ENCODE results near the gene DCC.

The DCC gene

DNA sequence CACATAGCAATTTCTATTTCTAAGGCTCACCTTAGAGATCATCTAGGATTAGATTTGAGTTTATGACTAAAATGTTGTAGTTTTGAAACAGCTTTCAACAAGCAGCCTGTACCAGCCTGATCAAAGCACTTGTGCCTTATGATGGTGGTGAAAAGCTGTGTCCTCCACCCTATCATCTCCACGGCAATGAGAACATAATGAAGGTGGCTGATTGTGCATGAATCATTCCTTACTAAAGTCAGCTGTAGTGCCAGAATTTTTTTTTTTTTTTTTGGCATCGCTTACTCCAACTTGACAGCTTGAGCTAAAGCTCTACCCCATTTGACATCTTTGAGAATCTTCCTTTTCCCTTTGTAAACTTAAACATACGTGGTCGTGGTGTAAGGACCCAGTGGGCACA is 86.0 kb downstream of the DCC start:
- peak; percentile 12 for DNase-seq

DNA sequence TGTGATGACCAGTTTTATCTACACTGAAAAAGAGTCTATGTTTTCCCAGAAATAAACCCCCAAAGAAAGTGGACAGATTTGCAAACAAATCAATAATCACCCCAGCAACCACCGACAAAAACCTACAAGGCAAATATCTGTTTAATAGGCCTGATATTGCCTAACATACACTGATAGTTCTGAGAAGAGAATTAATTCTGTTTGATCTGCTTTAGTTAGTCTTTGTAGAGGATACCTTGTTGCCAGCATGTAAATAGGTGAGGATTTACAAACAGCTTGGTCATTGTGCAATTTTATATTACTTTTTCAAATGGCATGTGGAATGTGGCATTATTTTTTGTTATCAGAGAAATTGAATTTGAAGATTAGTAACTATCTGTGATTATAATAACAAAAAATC is 86.5 kb downstream of the DCC start:
- no peak for DNase-seq

DNA sequence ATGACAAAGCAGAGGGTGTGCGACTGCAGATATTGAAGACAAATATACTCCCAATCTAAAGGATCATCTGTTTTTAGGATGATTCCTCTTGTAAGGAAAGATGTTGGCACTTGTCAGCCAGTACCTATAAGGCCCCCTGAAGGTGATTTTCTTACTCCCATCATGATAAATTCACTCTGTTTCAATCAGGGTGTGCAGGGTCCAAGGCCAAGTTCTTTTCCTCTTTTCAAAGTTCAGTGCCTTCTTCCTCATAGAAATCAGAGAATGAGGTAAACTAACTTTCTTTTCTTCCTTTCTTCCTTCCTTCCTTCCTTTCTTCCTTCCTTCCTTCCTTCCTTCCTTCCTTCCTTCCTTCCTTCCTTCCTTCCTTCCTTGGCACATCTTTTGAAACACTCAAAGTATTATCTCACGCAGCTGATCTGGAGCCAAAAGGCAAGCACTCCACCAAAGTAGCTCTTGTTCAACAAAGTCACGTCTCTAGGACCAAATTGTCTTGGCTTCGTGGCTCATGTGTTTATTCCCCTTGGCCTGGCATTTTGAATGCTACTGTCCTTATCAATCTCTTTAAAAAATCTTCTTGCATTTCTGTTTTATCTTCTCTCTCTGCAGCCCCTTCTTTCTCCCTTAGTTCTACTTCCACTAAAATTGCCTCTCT is 87.7 kb downstream of the DCC start:
- DNase-seq, result no peak

DNA sequence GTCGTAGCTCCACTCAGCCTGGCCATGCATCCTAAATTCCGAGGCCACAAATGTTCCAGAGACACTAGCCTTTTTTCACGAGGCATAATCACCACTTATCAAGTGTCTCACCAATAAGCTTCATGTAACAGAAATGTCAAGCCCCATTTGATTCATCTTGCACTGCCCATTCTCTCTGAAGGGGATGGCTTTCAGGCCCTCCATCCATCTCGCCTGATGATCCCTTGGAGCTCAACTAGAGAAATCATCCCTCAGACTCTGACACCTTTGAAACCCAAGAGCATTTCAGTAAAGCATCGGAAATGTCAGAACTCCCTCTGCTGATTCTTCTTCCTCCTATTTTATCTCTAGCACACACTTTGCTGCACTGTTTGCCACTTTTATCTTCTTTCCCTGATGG is 91.7 kb downstream of the DCC start:
- DNase-seq, result no peak

DNA sequence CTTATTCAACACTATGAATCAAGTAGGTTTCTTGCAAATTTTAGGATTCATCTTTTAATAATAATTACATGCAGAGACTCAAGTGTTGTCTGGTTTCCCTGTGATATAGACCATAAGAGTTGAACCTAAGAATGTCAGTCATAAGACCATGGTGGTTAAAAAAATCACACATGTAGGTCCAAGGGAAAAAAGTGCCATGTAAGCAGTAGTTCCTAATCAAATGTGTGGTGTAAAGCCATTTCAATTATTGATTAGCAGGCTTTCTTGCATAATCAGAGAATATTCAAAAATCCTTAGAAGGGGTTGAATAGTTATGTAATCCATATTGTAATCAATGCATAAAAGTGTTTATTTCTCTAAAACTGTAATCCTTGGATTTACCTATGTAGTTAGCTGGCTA is 93.8 kb downstream of the DCC start:
- DNase-seq, result no peak

DNA sequence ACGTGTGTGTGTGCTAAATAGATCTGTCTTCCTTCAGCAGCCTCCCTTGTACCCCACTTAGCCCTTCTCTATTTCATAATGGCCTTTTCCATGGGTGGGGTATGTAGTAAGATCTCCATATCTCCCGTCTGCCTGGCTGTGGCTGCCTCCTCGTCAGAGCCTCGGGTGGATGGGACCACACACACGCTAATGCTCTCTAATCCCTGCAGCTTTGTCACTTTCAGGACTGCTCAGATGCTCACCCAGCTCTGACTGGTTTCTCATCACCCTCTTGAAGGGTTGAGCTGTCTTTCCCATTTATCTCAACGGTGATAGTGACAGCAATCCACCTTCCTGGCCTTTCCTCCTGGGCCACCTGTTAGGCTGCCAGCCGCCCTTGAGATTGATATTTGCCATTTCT is 95.3 kb downstream of the DCC start:
- no peak for DNase-seq

DNA sequence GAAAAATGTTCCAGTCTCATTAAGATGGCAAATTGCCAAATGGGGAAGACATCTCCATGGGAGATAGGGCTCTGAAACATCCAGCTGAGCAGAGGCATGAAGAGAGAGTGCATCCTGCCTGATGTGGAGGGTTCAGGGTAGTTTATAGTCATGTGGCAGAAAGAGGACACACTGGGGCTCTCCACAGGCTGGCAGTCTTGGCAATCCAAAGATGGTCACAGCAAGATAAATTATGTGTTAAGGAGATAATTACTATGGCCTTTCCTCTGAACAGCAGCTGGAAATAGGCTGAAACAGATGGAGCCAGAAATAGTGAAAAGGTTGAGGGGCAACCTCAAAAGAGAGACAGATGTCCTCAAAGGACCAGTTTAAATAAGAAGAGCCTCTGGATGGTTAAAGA is 97.2 kb downstream of the DCC start:
- DNase-seq, result no peak

DNA sequence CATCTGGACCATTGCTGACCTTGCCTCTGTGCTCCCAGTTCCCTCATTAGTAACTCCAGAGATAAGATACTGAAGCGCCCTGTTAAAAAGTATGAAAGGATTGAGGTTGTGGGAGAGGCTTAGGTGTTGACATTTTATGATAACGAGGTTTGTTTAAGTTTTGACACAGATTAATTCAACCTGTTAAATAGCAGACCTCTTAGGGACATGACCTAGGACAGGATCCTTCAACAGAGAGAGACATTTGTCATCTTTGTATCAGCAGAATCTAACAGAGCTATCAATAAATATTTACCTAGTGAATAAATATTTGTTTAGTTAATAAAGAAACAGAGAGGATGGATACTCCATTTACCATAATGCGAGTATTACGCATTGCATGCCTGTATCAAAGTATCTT is 99.5 kb downstream of the DCC start:
- peak; percentile 67 for DNase-seq

DNA sequence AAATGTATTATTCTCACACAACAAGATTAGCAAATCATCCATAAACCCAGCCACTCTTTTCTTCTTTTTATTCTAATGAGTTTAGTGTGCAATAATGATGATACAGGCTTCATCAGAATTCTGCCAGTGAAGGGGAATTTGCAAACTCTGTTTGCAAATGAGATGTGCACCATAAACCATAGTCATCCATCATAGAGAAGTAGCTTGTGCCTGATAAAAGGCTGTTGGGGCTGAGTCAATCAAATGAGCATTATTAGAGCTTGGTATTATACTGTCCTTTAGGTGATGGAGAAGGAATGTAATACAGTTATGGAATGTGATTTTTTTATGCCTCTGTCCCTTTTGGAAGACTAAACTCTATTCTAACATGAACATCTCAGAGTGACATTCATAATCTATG is 101.8 kb downstream of the DCC start:
- no peak for DNase-seq

DNA sequence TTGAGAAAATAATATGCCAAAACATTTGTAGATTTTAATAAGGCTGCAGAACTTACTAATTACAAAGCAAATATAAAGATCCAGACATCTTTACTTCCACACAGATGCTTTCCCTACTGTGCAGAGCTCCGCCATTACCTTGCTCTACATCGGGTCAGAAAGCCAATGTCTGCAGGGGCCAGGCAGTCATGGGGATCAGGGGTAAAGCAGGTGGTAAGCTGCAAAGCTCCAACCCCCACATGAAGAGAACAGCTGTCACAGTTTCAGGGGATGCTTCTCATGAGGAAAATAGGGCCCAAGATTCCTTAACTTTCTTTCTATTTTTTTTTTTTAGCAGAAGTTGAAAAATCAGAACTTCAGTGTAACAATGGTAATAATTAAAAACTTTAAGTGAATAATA is 102.7 kb downstream of the DCC start:
- no peak for DNase-seq

DNA sequence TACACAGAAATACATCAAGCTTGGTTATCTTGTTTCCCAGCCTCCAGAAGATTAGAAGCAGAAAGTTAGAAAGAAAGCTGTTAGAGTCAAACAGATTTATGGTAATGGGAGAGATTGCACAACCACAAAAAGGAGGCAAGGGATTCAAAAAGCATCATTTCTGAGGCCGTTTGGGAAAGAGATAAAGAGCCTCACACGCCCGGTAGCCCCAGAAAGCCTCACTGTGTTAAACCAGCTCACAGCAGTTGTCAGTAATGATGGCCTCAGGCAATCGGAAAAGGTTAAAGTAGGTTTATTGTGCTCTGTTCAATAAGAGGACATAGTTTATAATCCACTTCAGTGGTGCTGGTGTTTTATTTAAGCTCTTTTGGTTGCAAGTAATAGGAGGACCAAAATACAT is 111.3 kb downstream of the DCC start:
- peak; percentile 39 for DNase-seq

DNA sequence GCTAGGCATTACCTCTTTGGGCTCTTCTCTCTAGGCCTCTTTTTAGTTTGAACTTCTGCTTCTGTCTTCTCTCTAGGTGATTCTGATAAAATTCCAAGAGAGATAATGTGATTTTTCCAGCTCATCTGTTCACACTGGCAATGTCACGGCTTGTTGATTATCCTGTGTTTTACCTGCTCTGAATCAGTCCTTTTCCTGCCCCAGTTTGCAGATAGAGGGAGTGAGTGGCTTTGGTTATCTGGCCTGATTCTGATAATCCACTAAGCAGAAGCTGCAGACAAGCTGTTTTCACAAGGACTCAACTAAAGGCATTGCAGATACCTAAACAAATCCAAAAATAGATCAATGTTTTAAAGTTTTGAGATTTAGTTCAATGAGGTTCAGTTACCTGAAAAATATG is 111.9 kb downstream of the DCC start:
- DNase-seq, result no peak

DNA sequence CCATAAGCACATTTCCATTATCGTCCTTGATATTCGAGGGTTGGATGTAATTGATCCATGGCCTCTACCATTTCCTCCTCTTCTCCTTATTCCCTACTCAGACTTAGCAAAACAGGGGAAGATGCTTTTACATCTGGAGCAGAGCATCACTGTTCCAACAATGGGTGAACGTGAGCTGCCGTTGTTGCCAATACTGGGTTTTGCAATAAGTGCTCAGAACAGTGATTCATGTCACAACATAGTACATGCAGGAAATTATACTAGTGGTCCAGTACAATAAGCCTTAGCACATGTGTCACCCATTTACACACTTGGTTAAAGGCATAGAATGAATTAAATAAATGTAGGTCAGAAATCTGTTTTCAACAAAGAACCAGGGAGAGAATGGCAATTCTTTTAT is 112.4 kb downstream of the DCC start:
- no peak for DNase-seq

DNA sequence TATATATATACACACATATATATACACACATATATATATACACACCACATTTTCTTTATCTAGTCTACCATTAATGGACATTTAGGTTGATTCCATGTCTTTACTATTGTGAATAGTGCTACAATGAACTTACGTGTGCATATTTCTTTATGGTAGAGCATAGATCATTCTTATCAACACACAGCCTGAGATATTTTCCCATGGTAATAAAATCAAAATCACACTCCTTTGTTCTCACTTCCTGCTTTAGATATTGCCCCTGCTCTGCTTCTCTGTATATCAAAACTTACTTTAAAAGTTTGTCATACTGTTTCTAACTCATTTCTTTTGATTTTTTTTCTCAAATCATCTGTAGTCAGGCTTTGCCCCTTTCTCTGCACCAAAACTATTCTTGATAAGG is 119.9 kb downstream of the DCC start:
- DNase-seq, result no peak

DNA sequence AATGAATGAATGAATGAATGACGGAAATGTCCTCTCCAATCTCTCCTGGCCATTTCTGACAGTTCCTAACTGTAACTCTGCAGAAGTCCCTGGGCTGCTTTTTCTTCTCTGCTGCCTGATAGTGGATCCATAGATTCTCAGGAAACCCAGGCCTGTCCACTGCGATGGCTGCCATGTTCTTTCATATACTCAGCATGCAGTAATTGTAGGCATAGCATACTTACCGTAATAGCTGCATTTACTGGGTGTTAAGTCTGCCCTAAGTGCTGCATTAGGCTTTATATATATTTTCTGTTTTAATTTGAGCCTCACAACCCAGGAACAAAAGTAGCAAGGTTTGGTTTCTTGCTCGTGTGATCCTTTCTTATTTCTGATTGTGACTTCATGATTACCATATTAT is 122.9 kb downstream of the DCC start:
- no peak for DNase-seq

DNA sequence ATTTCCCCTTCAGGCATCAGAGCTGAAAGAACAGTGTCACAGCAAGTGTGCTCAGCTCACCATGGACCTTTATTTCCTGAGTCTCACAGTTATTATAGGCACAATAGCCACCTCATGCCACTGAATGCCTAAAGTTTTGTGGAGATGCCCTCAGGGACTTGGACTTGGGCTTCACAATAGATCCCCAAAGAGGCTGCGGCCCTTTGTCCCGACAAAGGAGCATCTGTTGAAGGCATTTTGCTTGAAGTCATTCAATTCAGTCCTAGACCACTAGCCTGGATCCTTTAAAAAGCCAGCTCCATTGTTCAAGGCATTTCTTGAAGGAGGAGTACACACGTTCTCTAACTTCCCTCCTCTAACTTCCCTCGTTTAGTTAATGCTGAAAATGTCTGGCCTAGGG is 125.4 kb downstream of the DCC start:
- DNase-seq, result no peak

DNA sequence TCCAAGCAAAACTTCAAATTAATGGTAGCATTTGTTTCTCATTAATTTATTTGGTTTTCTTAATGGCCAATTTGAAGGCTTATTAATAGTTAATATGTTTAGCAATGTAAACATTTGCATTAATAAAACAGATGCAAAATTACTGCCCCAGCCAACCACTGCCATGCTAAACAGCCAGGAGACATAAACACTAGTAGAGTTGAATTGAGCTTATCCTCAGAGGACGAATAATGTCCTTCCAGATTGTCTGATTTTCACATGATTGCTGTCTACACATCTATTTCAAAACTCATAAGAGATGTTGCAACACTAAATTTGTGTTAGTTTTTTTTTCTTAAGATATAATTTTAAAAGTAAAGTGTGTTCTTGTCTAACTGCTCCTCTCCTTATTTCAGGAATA is 128.5 kb downstream of the DCC start:
- no peak for DNase-seq

DNA sequence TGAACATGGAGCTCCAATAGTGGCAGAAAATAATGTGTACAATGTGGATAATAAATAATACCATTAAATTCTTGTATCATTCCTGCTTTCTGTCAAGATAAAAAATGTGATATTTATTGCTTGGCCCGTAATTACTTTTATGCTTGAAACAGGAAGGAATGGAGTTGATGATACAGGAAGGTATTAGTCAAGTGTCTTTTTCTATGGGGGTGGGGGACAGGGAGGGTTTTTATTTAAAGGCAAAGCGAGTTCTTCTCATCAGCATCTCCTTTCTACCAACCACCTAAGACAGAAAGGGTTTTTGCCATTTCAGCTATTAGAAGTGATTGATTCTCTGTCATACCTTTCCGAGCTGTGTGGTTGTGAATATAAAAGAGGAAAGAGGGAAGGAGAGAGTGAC is 135.3 kb downstream of the DCC start:
- no peak for DNase-seq

DNA sequence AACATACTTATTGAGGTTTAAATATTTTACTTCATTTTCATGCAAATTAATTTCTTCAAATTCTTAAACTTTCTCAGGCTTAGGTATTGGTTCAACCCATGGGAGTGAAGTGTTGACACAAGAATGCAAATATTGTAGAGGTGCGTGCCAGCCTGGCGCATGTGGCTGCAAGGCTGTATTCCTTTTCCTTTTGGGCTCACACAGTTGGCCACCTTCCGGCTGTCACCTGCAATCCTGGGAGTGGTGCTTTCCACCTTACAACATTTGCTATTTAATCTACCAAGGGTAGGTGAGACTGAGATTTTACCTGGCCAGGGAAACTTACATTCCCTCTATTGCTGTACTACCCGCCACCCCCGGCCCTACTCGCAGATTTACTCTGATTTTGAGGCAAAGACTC is 141.1 kb downstream of the DCC start:
- no peak for DNase-seq

DNA sequence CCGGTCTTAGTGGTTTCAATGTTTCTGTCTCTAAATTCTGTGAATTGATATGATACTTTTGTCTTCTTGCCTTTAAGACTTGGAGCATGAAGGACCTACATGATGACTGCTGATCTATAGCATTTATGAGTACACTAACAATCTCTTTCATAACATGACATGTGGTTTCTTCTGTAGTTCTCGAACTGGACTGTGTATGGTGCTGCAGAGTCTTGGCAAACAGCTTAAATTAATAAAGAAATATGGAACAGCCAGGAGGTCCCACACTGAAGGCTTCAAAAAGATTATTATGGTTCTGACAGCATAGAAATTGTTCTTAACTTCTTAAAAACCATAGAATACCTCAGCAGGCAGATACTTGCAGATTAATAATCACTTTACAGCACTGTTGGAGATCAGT is 145.0 kb downstream of the DCC start:
- no peak for DNase-seq

DNA sequence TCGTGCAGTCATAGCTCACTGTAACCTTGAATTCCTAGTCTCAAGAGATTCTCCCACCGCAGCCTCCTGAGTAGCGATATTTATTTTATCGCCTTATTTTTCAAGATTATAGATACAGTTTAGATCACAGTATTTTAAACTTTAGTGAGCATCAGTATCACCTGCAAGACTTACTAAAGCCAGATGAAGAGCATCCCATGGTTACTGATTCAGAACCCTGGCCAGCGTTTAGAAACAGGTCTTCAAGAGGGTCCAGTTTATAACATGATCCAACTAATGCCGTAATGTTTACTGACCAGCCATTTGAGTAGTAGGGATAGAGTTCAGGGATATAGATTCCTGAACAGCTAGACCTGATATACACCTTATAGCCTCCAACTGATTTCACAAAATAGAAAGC is 146.1 kb downstream of the DCC start:
- DNase-seq, result no peak

DNA sequence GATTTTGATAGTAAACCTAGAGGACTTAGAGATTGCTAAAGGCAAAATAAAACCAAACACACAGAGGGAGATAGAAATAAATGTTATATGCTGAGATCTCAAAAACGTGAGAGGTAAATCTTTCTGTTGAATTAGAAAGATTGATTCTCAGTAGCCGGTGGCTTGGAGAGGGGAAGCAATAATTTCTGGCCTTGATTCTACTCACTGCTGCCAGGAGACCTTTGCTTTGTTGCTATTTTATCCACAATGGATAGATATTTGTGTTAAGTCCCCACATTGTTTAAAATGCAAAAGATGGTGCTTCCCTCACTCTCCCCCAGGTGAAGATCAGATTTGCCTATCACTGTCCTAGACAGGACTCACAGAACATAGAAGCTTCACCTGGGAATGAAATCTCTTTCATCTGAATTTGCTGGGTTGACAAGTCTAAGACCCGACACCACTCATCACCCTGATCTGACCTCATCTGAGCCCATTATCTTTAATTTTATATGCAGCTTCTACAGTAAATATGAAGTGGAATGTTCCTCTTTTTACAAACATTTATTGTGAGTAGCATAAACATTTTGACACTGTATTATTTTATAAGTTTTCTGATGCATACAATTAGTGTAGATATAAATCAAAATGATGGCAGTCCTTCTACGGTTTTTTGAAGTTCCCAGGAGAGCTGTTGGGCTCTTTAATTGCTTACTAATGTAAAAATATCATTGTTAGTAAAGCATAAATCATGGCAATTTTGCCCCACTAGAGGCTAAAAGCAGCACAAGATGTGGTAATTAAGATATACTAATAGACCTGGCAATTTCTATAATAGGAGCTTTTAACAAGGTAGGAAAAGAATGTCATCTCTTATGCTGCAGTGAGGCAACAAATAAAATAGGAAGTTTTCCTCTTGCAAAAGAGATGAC is 149.7 kb downstream of the DCC start:
- peak; percentile 10 for DNase-seq

DNA sequence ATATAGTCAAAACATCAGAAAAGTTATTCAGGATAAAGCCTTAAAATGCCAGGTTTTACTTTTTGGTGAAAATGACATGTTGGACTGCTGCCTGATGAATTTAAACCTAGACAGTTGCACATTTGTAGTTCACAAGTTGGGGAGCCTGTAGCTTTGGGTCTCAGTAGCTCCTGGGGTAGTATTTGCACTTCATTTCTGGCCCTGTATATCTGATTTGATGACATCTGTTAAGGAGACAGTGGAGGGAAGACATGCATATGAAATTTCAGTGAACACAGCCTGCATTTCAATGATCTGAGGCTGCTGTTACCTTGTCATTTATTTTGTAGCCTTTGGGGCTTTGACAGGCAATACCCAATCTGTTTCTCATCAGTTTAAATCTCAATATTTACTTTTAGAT is 156.4 kb downstream of the DCC start:
- no peak for DNase-seq

DNA sequence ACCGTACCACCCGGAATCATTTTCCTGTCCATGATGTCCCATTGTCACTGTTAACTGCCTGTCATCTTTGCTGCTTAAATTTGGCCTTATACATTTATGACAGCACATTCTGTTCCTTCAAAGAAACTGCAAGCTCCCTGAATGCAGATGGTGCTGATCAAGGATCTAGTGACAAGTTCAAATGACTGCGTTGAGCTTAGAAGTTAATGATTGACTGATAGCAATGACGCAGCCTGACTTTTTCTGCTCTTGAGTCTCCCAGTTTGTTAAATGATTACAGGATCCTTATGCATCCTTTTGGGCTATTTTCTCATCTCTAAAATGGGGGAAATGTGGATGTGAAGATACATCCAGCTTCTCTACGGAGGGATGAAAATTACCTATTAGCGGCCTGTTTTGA is 159.0 kb downstream of the DCC start:
- DNase-seq, result peak; percentile 52

DNA sequence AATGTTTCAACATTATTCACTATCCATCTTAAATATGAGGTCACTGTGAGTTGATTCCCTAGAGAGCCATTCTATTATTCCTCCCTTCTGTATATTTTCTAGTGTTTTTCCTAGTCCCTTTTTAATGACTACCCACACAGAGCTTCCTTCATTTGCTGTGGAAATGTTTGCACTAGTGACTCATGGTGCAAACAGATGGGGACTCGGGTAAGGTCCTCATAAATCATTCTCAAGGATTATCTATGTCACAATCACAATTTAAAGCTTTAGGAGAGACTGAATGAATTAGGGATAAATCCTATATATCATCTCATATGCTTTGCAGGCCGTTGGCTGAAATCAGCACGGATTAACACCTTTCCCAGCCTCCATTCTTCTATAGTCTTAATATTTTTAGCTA is 159.6 kb downstream of the DCC start:
- peak; percentile 98 for DNase-seq

Measured in DMS153 (cell line).